Suppressor macrophage (primary cell): ENCODE measurements around the gene NLRP11.

Source experiments
- DNase-seq, 4 experiments: peaks; one replicate each; pipeline ENCODE4 v3.0.0-alpha.2; 2020 to 2022
- total RNA-seq, 17 experiments: gene quantifications; one replicate each; lab custom pipeline; 2026; ENCODE audit warnings: mixed read lengths in 6 of 17, inconsistent platforms in 3 of 17; lab: John Stamatoyannopoulos, UW

Gene NLRP11
- total RNA-seq, result 0 to 2.5 (median 0) reads per million in 17 experiments

DNA sequence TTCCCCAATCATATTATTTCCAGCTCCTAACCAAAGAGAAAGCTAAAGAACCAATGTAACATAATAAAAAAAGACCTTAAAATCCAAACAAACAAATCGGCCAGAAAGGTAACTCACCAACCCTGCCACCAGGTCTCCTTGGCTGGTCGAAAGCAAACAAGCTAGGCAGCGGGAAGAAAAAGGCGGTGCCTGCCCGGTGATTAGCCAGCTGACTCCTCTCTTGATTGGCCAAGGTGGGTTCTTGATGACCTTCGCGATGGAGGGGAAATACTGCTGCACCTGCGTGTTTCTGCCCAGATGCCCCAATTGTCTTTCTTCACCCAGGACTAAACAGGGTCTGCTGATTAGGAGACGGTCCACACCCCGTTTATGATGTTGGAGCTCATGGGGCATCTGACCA, at the start of gene NLRP11:
TSS of gene NLRP11 (minus strand) at position 154 of the 400 bp plus-strand sequence. CDS start 13,825 bp downstream, outside the sequence.
- no peak for DNase-seq

DNA sequence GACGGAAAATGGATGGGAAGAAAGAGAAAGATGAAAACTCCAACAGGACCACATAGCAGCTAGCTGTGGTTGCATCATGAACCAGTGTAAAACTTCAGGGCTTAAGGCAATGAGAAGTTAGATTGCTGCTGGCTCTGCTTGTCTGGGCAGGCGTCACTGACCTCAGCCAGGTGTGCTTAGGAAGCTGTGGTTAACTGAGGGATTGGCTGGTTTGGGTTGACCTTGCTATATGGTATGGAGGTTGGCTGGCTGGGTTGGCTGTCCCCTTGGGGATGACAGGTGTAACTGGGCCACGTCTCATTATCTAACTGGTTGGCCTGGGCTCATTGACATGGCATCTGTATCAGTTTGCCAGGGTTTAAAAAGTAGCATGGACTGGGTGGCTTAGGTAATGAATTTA, 45.4 kb upstream of the NLRP11 start:
- no peak for DNase-seq

DNA sequence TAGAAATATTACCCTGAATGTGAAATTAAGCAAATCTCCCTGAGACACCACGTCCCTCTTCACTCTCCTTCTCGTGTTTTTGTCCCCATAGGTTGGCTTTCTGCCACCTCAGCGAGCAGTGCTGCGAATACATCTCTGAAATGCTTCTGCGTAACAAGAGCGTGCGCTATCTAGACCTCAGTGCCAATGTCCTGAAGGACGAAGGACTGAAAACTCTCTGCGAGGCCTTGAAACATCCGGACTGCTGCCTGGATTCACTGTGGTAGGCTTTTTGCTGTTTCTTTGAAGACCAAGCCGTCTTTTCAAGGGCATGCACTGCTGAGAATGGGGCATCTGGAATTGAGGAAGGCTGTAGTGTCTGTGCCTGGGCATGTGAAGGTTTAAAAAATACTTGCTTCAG, 38.9 kb upstream of the NLRP11 start:
- no peak for DNase-seq

DNA sequence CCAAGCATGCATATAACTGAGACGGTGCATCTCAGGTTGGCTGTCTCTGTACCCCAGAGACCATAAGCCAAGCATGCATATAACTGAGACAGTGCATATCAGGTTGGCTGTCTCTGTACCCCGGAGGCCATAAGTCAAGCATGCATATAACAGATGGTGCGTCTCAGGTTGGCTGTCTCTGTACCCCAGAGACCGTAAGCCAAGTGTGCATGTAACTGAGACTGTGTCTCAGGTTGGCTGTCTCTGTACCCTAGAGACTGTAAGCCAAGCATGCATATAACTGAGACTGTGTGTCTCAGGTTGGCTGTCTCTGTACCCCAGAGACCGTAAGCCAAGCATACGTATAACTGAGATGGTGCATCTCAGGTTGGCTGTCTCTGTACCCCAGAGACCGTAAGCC, 35.3 kb upstream of the NLRP11 start:
- no peak for DNase-seq

DNA sequence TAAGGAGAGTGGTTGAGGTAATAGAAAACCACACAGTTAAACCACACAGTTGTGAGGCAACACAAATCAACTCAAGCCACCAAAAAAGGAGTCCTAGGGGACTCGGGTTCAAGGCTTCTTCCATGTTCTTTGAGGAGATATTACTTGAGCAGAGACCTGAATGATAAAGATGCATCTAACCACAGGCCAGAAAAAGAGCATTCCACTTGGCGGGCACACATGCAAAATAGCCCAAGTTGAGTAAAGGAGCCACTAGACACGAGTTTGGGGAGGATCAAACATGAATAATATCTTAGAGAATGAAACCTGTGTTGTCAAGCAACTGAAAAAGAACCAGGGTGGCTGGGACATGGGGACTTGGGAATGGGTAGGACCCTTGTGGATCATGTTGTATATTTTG, 34.7 kb upstream of the NLRP11 start:
- no peak for DNase-seq

DNA sequence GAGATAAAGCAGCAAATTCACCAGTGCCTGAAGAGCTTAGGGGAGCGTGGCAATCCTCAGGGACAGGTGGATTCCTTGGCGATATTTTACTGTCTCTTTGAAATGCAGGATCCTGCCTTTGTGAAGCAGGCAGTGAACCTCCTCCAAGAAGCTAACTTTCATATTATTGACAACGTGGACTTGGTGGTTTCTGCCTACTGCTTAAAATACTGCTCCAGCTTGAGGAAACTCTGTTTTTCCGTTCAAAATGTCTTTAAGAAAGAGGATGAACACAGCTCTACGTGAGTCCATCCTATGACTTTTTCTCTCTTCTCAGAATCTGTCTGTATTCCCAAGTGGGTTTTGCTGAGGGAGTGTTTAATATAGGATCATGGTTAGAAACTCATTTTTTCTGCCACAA, 27.2 kb upstream of the NLRP11 start:
- no peak for DNase-seq

DNA sequence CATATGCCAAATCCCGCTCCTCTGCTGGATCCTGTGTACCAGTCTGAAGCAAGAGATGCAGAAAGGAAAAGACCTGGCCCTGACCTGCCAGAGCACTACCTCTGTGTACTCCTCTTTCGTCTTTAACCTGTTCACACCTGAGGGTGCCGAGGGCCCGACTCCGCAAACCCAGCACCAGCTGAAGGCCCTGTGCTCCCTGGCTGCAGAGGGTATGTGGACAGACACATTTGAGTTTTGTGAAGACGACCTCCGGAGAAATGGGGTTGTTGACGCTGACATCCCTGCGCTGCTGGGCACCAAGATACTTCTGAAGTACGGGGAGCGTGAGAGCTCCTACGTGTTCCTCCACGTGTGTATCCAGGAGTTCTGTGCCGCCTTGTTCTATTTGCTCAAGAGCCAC, 26.6 kb upstream of the NLRP11 start:
- no peak for DNase-seq

DNA sequence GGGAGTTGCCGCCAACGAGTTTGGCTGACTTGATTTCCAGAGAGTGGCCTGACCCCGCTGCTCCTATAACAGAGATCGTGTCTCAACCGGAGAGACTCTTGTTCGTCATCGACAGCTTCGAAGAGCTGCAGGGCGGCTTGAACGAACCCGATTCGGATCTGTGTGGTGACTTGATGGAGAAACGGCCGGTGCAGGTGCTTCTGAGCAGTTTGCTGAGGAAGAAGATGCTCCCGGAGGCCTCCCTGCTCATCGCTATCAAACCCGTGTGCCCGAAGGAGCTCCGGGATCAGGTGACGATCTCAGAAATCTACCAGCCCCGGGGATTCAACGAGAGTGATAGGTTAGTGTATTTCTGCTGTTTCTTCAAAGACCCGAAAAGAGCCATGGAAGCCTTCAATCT, 26.2 kb upstream of the NLRP11 start:
- DNase-seq, result no peak

DNA sequence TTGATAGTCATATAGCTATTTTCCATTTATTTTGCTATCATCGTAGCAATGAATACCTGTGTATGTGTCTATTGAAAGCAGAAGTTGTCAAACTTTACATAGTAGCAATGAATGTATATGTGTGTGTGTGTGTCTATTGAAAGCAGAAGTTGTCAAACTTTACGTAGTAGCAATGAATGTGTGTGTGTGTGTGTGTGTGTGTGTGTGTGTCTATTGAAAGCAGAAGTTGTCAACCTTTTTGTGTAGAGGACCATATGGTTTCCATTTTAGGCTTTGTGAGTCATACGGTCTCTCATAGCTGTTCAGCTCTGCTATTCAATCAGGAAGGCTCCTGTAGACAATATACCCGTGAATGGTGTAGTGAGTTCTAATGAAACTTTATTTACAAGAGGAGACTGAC, 25.4 kb upstream of the NLRP11 start:
- peak in 2 of 4 experiments; percentile 15 to 19 for DNase-seq

DNA sequence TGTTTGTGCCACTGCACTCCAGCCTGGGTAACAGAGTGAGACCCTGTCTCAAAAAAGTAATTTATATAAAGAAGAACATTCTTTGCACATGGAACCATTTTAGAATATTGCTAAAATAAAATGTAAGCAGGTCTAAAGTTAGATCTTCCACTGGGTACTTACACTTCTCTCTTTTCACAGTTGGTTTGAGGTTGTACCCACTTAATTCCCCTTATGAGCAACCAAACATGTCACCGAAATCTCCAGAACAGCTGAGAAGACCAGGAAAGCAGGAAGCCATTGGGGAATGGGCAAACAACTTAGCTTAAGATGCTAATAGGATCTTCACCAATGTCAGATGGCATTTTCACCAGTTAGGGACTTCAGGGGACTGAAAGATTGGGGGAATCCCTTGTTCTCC, 23.4 kb upstream of the NLRP11 start:
- DNase-seq, result no peak

DNA sequence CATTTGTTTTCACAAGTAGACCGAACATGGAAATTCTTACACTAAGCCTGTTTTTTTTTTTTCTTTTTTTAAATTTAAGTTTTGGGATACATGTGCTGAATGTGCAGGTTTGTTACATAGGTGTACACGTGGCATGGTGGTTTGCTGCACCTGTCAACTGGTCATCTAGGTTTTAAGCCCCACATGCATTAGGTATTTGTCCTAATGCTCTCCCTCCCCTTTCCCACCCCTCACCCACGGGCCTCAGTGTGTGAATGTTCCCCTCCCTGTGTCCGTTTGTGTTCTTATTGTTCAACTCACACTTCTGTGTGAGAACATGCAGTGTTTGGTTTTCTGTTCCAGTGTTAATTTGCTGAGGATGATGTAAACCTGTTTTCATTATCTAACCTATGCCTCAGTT, 7.1 kb upstream of the NLRP11 start:
- no peak for DNase-seq

DNA sequence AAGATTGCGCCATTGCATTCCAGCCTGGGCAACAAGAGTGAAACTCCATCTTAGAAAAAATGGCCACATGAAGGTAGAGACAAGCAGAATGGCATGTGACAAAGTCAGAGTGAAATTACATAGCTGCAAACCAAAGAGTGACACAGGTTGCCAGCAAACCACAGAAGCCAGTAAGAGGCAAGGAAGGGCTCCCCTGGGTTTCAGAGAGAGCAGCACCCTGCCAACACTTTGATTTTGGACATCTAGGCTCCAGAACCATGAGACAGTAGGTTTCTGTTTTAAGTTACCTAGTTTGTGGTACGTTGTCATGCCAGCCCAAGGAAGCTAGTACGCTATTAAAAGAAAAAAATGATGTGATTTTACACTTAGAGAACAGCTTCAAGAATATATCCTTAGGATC, 6.5 kb upstream of the NLRP11 start:
- no peak for DNase-seq

DNA sequence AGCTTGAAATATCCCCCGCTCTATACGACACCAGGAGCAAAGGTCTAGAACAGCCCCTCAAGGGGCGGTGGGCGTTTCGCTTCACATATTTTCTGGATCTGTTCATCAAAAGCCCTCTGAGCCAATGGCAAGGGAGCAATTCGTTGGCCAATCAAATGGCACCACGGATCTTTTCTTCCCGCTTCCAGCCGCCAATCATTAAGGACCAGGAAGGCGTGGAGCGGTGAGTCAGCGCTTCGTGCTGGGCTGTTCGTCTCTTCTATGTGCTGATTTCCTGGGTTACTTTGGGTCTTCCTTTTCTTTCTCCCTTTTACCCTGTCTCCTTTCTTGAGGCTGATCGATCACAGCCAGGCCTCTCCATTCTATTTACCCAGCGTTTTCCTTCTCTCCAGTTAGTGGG, 4.5 kb upstream of the NLRP11 start, which contains the start of gene NLRP4:
TSS of gene NLRP4 (plus strand) at position 201 of the 400 bp plus-strand sequence. CDS start 15,541 bp downstream, outside the sequence.
- DNase-seq, result no peak

DNA sequence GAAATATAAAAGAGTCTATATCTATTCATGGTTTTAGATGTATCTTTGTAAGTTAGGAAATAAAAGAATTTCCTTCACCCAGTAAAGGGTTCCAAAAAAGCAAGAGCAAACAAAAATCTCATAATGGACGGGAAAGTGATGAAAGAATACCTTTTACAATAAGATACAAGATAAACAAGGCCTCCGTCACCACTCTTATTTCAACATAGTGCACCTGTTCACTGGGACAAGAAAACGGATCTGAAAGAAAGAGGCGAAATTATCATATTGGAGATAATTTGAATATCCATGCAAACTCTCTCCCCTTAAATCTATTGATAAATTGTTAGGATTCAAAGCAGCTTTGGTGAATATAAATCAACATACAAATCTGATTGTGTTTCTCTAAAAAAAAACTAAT, 877 bp upstream of the NLRP11 start:
- no peak for DNase-seq

DNA sequence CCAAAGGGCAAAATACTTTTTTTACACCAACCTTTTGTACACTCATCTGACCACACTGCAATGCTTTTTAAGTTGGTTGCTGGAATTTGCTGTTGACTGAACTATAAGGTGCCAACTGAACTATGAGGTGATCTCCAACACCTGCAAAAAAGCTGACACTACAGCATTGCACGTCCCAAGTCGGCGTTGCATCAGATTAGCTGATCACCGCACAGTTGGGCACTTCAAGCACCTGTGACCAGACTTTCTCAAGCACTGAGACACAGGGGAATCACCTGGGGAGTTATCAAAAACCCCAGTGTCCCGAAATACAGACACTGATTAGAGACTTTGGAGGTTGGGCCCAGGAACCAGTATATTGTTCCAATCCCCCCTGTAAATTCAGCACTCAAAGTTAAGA, 1.1 kb downstream of the NLRP11 start:
- DNase-seq, result no peak

DNA sequence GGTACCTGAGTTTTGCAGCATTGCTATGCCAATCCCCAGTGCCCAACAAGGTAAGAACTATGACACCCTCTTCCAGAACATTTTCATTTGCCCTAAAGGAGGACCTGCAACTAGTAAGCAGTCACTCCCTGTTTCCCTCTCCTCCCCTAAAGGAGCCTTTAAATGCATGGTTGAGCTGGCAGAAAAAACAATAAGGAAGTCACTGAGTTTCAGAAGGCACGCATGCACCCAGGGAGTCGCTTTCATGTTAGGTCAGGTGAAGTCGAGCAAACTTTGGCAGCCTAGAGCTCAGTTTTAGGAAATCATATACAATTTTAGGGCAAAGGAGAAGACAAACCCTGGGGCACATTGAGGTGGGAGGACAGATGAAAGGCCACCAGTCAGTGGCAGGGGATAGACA, 11.8 kb downstream of the NLRP11 start:
- no peak for DNase-seq

DNA sequence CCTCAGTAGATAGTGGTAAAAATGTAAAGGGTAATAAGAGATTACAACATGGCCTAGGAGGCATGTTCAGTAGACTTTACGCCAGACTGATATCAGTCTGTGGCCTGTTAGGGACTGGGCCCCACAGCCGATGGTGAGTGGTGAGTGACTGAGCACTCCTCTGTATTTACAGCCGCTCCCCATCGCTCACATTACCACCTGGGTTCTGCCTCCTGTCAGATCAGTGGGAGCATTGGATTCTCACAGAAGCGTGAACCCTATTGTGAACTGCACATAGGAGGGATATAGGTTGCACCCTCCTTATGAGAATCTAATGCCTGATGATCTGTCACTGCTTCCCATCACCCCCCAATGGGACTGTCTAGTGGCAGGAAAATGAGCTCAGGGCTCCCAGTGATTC, 17.9 kb downstream of the NLRP11 start:
- DNase-seq, result no peak

DNA sequence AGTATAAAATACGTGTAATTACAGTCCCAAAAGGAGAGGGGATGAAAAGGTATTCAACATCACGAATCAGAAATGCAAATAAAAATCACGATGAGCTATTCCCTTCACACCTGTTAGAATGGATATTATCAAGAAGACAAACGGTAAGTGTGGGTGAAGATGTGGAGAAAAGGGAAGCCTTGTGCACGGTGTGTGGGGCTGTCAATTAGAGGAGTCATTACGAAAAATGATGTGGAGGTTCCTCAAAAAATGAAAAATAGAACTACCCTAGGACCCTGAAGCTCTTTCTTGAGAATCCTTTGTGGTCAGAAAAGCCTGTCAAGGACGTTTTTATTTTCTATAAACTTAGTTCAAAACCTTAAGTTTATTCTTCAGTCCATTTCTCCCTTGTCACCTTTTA, 19.4 kb downstream of the NLRP11 start:
- no peak for DNase-seq

DNA sequence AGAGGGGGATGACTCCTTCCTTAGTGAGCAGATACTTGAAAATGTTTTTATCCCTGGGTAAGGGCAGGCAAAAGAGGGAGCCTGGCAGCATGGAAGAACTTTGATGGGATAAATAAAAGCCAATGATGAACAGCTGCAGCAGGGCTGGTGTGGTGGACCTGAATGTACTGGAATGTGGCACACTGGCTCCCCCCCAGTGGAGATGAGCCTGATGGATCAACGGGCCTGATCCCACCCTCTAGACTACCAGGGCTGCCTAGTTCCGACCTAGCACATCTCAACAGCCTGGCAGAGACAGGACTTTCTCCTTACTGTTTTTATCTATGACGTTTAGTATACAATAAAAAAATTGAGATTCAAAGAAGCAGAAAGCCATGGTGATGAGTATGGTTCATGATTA, 20.5 kb downstream of the NLRP11 start:
- no peak for DNase-seq

DNA sequence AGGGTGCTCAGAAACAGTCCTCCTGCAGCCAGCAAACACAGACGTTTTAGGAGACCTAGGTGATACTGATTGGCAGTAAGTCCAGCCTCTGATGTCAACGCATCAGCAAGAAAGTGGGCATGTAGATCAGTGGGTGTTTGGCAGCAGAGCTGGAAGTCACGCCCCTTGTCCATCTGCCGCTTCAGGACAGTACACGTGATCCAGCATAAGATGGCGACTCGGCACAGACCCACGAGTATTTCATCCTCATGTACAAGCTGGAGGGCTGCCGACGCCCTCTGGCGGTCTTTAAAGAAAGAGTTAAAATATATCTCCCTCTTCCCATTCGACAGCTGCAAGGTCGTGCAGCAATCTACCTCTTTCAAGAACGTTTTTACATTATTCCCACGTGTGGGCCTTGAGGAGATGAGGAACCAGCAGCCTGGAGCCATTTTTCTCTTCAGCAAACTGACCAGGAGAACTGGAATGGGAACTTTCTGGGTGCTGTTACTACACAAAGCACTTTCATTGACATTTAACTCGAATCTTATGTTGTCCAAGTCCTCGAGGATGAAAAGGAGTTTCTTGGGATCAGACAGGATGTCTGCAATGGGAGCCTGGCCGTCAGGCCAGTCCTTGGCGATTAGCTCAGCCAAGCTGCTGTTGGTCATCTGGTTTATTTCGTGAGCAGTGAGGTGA, 22.3 kb downstream of the NLRP11 start:
- DNase-seq, result peak; percentile 68 to 78 (median 77)

DNA sequence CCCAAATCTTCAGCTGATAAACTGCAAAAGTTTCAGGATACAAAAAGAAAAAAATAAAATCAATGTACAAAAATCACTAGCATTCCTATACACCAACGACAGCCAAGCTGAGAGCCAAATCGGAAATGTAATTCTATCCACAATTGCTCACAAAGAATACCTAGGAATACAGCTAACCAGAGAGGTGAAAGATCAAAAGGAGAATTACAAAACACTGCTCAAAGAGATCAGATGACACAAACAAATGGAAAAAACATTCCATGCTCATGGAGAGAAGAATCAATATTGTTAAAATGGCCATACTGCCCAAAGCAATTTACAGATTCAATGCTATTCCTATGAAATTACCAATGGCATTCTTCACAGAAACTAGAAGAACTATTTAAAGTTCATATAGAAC, 29.5 kb downstream of the NLRP11 start:
- no peak for DNase-seq

DNA sequence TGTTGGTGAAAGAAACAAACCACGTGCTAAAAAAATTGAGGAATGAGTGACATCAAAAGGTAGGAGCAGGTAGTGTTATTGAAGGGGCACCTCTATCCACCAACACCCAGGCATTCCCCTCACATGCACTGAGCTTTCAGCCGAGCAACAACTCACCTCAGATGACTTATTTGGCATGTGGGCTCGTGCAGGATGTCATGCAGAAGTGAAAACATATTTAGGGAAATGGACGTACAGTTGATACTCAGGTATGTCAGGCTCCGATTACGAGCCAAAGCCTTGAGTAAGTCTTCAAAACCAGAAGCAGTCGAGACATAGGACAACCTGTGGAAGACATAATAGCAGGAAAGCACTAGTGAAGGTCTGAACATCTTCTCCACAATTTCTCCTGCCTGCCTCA, 30.4 kb downstream of the NLRP11 start:
- no peak for DNase-seq

DNA sequence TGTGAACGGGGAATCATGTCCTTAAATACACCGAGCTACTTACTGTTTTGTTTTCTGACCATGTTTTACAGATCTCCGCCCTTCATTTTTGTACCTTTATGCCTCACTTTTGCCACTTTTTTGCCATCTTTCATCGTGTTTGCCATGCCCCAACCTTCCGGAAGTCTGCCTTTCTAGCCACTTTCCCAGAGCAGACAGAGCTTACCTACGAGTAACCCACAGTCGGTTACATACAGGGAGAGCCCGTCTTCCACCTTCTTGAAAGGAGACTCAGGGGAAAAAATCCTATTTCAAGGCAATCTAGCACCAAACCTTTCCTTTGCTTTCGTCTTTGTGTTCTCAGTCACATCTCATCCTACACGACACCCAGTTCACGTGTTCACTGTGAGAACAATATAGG, 36.8 kb downstream of the NLRP11 start:
- no peak for DNase-seq

DNA sequence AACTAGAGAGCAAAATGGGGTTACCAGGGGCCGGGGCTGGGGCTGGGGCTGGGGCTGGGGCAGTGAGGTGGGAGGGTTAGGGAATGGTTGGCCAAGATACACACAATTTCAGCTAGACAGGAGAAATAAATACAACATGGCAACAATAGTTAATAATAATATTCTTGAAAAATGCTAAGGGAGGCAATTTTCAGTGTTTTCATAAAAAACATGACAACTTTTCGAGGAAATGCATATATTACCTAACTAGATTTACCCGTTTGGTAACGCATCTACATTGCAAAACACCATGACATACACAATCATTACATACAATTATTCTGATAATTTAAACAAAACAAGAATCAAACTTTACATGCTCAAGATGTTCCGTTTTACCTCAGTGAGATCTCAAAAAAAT, 50.7 kb downstream of the NLRP11 start:
- DNase-seq, result no peak

DNA sequence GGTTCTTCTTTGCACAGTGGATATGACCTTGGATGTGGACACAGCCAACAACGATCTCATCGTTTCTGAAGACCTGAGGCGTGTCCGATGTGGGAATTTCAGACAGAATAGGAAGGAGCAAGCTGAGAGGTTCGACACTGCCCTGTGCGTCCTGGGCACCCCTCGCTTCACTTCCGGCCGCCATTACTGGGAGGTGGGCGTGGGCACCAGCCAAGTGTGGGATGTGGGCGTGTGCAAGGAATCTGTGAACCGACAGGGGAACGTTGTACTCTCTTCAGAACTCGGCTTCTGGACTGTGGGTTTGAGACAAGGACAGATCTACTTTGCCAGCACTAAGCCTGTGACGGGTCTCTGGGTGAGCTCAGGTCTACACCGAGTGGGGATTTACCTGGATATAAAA, 53.5 kb downstream of the NLRP11 start:
- no peak for DNase-seq
